ENCODE measurements around the gene PHACTR1. TPM values are rescaled to one million over a fixed set of nuclear protein-coding genes. Genes with fewer than 3 reads are reported as not detected.

PHACTR1 gene
- total and polyA plus RNA-seq, 2 of the 4 experiments (the other 2 are of a cell fraction) = not detected

- no peak overlapping the region for H2AK9ac ChIP-seq (replicated peaks; ENCODE audit: low read depth, low read length, poor library complexity)
- in situ Hi-C loops (cut with MboI; ENCODE audit: low sequenced_read_pairs) (no loop called here), dilution Hi-C loops (cut with HindIII; ENCODE audit: low sequenced_read_pairs, unreplicated experiment) (no loop called here), intact Hi-C loops (cut with micrococcal nuclease) (no loop called here)
- H3K9ac ChIP-seq (ENCODE audit: low read depth, low read length) = no peak overlapping the region
- H2AK5ac ChIP-seq (ENCODE audit: low read depth, low read length) = no peak overlapping the region
- CTCF ChIA-PET = no interaction called here
- no peak overlapping the region for H4K91ac ChIP-seq (ENCODE audit: insufficient read depth, low read depth, low read length)
- H3K4me1 ChIP-seq (ENCODE audit: control insufficient read depth, insufficient read depth, low read length) = no peaks in the 10 kb centered on the region
- no peak overlapping the region for H2AFZ ChIP-seq (replicated peaks; ENCODE audit: low read length, poor library complexity)
- H3K4me2 ChIP-seq (ENCODE audit: low read depth, low read length) = no peak overlapping the region
- no peak overlapping the region for H2BK15ac ChIP-seq (ENCODE audit: low read depth, low read length)
- no peak overlapping the region for H3K4ac ChIP-seq (ENCODE audit: low read depth, low read length)
- H4K8ac ChIP-seq (ENCODE audit: low read depth in 2 of 2, low read length in 2 of 2) = no peak overlapping the region
- no peak overlapping the region for H2BK120ac ChIP-seq (ENCODE audit: low read depth, low read length)
- H3K79me1 ChIP-seq (ENCODE audit: low read depth in 1 of 2, low read length in 2 of 2) = no peaks in the 10 kb centered on the region
- no peaks in the 10 kb centered on the region for H3K36me3 ChIP-seq (ENCODE audit: control insufficient read depth, insufficient read depth, low read length)
- H3K9me1 ChIP-seq (ENCODE audit: insufficient read depth, low read length) = no peaks in the 10 kb centered on the region
- TF ChIP-seq, protein P1, sequence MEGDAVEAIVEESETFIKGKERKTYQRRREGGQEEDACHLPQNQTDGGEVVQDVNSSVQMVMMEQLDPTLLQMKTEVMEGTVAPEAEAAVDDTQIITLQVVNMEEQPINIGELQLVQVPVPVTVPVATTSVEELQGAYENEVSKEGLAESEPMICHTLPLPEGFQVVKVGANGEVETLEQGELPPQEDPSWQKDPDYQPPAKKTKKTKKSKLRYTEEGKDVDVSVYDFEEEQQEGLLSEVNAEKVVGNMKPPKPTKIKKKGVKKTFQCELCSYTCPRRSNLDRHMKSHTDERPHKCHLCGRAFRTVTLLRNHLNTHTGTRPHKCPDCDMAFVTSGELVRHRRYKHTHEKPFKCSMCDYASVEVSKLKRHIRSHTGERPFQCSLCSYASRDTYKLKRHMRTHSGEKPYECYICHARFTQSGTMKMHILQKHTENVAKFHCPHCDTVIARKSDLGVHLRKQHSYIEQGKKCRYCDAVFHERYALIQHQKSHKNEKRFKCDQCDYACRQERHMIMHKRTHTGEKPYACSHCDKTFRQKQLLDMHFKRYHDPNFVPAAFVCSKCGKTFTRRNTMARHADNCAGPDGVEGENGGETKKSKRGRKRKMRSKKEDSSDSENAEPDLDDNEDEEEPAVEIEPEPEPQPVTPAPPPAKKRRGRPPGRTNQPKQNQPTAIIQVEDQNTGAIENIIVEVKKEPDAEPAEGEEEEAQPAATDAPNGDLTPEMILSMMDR (conservative IDR thresholded peaks at IDR 0.05; ENCODE audit: low read depth, low read length) = no peak
- TF ChIP-seq NFE2L2 (IDR thresholded peaks at IDR 0.05; ENCODE audit: low read depth, low read length) (no peak), CEBPB (IDR thresholded peaks at IDR 0.05; ENCODE audit: low read depth, low read length) (no peak)
- H3K27ac ChIP-seq (ENCODE audit: insufficient read depth, low read length) = no peak overlapping the region
- H2BK5ac ChIP-seq (ENCODE audit: low read depth, low read length, poor library complexity, severe bottlenecking) = no peak overlapping the region
- peaks cover 5% of the 10 kb centered on the region; the same call in 1 of the 2 replicates for H3K9me3 ChIP-seq (ENCODE audit: control insufficient read depth, insufficient read depth, low read length)
- no peak overlapping the region for H3K23ac ChIP-seq (ENCODE audit: low read depth, low read length)
- no TSS peak for BruUV-seq (replicated peaks)
- ATAC-seq (ENCODE audit: low read depth) = no peak
- DNase-seq = no peak
- no peak overlapping the region for H3K56ac ChIP-seq (ENCODE audit: extremely low read depth, insufficient read depth, low read length)
- no peak overlapping the region for H3K4me3 ChIP-seq (ENCODE audit: insufficient read depth, low read depth, low read length)
- no peak overlapping the region for H3K14ac ChIP-seq (replicated peaks; ENCODE audit: low read depth, low read length)
- no peak overlapping the region for H3K18ac ChIP-seq (ENCODE audit: low read depth, low read length)
- H4K5ac ChIP-seq (ENCODE audit: low read depth, low read length) = no peak overlapping the region
- H3K27me3 ChIP-seq (ENCODE audit: control insufficient read depth, insufficient read depth, low read length) = no peaks in the 10 kb centered on the region
- POLR2A ChIA-PET (ENCODE audit: unreplicated experiment) = no interaction called here
- no peaks in the 10 kb centered on the region for H4K20me1 ChIP-seq (ENCODE audit: insufficient read depth, low read length)
- H2BK20ac ChIP-seq (ENCODE audit: low read depth, low read length) = no peak overlapping the region
Measured at GRCh38 chr6:13049666-13050254, 333.2 kb downstream of the PHACTR1 start.
